Large intestine (tissue), 3 donors: ENCODE results near the gene WWC2. TPM values are rescaled to one million over a fixed set of nuclear protein-coding genes. Genes with fewer than 3 reads are reported as not detected.
"Not testable (repeated sequence)": the region's sequence is repeated elsewhere in the genome, so short reads cannot be mapped to it uniquely, and the experiment has no call there.

Source experiments
- DNase-seq, 2 donors: peaks; one replicate each; pipeline versions ENCODE4 v3.0.0 to v3.0.0-alpha.2; 2013
- H3K27ac ChIP-seq: one replicate; pipeline ENCODE4 v1.5.1; 2013; ENCODE audit warnings: low read length
- H3K27me3 ChIP-seq: 2 replicates; pipeline ENCODE4 v1.6.1; 2013; ENCODE audit warnings: low read length; ENCODE audit not compliant: control insufficient read depth, insufficient read depth
- H3K36me3 ChIP-seq: 2 replicates; pipeline ENCODE4 v1.6.1; 2013; ENCODE audit warnings: low read length; ENCODE audit not compliant: control insufficient read depth, insufficient read depth
- H3K4me1 ChIP-seq: one replicate; pipeline ENCODE4 v1.6.1; 2013; ENCODE audit warnings: low read length; ENCODE audit not compliant: control insufficient read depth, insufficient read depth
- H3K4me3 ChIP-seq: one replicate; pipeline ENCODE4 v1.5.1; 2013; ENCODE audit warnings: low read length
- H3K9me3 ChIP-seq: one replicate; pipeline ENCODE4 v1.6.1; 2013; ENCODE audit warnings: mild to moderate bottlenecking, low read depth, low read length, moderate library complexity; ENCODE audit not compliant: control insufficient read depth
- WGBS: methylation state at CpG from one replicate; pipeline ENCODE4 v1.1.5; 2013; ENCODE audit warnings: low lambda C conversion rate; ENCODE audit not compliant: insufficient coverage; 5-methylcytosine and 5-hydroxymethylcytosine counted together
- polyA plus RNA-seq: library from polyadenylated mRNA; unstranded; fragments of 120-200 nt; gene quantifications from one replicate; pipeline ENCODE4 v1.2.1, GENCODE V29; 2013

Gene WWC2
- polyA plus RNA-seq, 1 donor = 19.7 TPM

- Histone ChIP-seq H3K4me3 (no peak overlapping the region), H3K36me3 (peaks cover 3% of the 10 kb centered on the region), H3K27ac (no peak overlapping the region), H3K4me1 (peaks cover 6% of the 10 kb centered on the region), H3K27me3 (no peaks in the 10 kb centered on the region), H3K9me3 (peaks cover 2% of the 10 kb centered on the region)
- no CpG with 5 or more reads among the region's 5 CpGs for WGBS
- no peak for DNase-seq
Measured at GRCh38 chr4:183321516-183321915, 222.5 kb downstream of the WWC2 start.

DNA sequence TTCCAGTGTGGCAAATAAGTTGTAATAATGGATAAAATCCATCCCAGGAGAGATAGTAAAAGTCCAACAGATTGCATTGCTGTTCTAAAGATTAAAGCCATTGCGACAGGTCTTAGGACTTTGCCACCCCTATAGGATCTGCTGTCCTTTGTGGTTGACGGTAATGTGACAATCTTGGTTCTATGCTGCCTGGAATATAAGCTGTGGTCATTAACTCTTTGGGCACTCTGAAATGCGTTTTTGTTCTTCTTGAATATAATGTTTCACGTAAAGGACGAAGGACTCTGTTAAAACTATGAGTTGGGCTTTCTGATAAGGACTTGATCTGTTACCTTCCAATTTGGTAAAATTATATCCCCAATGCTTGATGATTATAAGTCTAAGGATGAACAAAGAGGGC, 223.3 kb downstream of the WWC2 start, which contains the start of gene CLDN24:
Gene CLDN24, minus strand, starts transcription at position 101 of the 400 bp plus-strand sequence. Its CDS starts 0 bp downstream, at position 101.
- H3K36me3 ChIP-seq = peaks cover 3% of the 10 kb centered on the region
- H3K9me3 ChIP-seq = peaks cover 2% of the 10 kb centered on the region
- 43% methylated on average over 1 of the region's 5 CpGs for WGBS
- H3K27ac ChIP-seq = no peak within 1 kb of the TSS
- no peak within 1 kb of the TSS for H3K4me3 ChIP-seq
- DNase-seq = peak; percentile 29 to 68
- no peaks in the 10 kb centered on the region for H3K27me3 ChIP-seq
- H3K4me1 ChIP-seq = peaks cover 6% of the 10 kb centered on the region

- Histone ChIP-seq H3K27me3 (no peaks in the 10 kb centered on the region), H3K9me3 (peaks cover 2% of the 10 kb centered on the region), H3K36me3 (peaks cover 3% of the 10 kb centered on the region), H3K4me1 (peaks cover 6% of the 10 kb centered on the region), H3K27ac (no peak overlapping the region), H3K4me3 (no peak overlapping the region)
- DNase-seq = no peak
- no CpG with 5 or more reads among the region's 6 CpGs for WGBS
Measured at GRCh38 chr4:183323295-183323694, 224.2 kb downstream of the WWC2 start.

DNA sequence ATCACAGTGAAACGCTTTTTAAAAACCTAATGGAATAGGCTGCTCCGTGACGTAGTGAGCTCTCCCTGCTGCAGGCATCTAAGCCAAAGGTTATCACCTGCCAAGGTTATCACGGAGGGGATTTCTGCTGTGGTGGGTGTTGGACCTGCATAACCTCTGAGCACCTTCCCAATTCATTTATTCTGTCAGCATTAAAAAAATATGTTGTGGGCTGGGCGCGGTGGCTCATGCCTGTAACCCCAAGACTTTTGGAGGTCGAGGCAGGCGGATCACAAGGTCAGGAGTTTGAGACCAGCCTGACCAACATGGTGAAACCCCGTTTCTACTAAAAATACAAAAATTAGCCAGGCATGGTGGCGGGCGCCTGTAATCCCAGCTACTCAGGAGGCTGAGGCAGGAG, 225.0 kb downstream of the WWC2 start:
- H3K27me3 ChIP-seq, H3K4me1 ChIP-seq, DNase-seq, H3K9me3 ChIP-seq, H3K27ac ChIP-seq, H3K36me3 ChIP-seq, H3K4me3 ChIP-seq: not testable (repeated sequence)
- WGBS = no CpG with 5 or more reads among the region's 11 CpGs

DNA sequence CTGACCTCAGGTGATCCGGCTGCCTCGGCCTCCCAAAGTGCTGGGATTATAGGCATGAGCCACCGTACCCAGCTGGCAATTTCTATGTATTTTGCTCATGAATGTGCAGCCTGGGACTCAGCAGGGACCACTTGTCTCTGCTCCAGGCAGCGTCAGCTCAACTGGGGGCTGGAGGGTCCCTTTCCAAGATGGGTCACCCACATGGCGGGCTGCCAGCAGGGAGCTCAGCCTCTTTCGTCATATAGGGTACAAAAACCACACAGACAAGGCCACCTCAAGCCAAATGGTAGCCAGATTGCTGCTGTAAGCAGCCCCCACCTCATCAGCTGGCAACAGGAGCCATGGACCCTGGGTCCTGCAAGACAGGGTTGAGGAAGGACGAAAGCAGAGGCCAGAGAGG, 225.6 kb downstream of the WWC2 start:
- Histone ChIP-seq H3K36me3 (no peaks in the 10 kb centered on the region), H3K27me3 (no peaks in the 10 kb centered on the region), H3K27ac (no peak overlapping the region), H3K9me3 (peaks cover 2% of the 10 kb centered on the region), H3K4me1 (peaks cover 6% of the 10 kb centered on the region), H3K4me3 (no peak overlapping the region)
- WGBS = no CpG with 5 or more reads among the region's 7 CpGs
- no peak for DNase-seq

DNA sequence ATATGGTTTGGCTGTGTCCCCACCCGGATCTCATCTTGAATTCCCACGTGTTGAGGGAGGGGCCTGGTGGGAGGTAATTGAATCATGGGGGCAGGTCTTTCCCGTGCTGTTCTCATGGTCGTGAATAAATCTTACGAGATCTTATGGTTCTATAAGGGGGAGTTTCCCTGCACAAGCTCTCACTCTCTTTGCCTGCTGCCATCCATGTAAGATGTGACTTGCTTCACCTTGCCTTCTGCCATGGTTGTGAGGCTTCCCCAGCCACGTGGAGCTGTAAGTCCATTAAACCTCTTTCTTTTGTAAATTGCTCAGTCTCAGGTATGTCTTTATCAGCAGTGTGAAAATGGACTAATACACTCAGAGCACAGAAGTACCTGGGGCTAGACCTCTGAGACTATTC, 227.3 kb downstream of the WWC2 start:
- not testable (repeated sequence) for H3K27ac ChIP-seq, H3K4me3 ChIP-seq, DNase-seq, H3K9me3 ChIP-seq, H3K36me3 ChIP-seq, H3K4me1 ChIP-seq, H3K27me3 ChIP-seq
- WGBS = no CpG with 5 or more reads among the region's 6 CpGs

GRCh38 chr4:183326853-183327252, 227.8 kb downstream of the WWC2 start:
- no peak for DNase-seq
- no peak overlapping the region for H3K4me3 ChIP-seq
- no CpG with 5 or more reads among the region's 2 CpGs for WGBS
- no peaks in the 10 kb centered on the region for H3K27me3 ChIP-seq
- no peaks in the 10 kb centered on the region for H3K4me1 ChIP-seq
- H3K36me3 ChIP-seq = no peaks in the 10 kb centered on the region
- H3K27ac ChIP-seq = no peak overlapping the region
- H3K9me3 ChIP-seq = peaks cover 2% of the 10 kb centered on the region

DNA sequence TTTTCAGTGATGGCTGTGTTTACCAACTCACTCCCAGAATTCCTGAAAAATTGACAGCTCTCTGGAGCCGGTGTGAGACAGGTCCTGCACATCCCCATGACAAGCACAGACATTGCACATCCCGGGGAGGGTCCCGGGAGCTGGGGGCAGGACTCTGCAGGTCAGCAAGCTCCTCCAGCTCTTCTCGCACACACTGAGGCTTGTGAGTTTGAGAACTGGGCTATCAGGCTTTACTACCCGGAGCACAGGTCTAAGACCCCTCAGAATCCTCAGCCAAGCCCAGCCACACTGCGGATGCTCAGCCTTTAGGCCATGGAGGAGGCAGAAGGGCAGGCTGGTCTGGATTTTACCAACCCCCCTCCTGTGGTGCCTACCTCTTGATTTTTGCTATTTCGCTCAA, 228.8 kb downstream of the WWC2 start:
- H3K36me3 ChIP-seq = no peaks in the 10 kb centered on the region
- H3K9me3 ChIP-seq = peaks cover 2% of the 10 kb centered on the region
- no CpG with 5 or more reads among the region's 7 CpGs for WGBS
- DNase-seq = no peak
- H3K4me1 ChIP-seq = no peaks in the 10 kb centered on the region
- no peak overlapping the region for H3K27ac ChIP-seq
- no peak overlapping the region for H3K4me3 ChIP-seq
- H3K27me3 ChIP-seq = no peaks in the 10 kb centered on the region

DNA sequence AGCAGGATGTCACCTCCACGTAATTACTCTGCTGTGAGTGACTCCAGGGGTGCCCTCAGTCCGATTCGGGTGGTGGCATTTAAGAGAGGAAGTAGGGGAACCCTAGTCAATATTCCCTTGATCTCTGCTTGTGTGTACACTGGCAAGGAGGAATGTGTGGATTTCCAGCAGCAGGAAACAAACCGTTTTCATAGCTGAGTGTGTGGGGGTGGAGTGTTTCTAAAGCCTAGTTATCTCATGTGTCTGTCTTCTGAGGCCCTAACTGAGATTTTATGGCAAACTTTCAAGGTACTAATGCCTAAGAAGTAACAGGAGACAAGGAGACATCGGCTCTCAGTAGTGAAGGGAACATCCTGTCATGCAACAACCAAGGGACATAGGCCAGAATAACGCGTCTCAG, 229.8 kb downstream of the WWC2 start:
- Histone ChIP-seq H3K27me3 (no peaks in the 10 kb centered on the region), H3K4me1 (peaks cover 1% of the 10 kb centered on the region), H3K27ac (no peak overlapping the region), H3K9me3 (peaks cover 2% of the 10 kb centered on the region), H3K4me3 (no peak overlapping the region), H3K36me3 (no peaks in the 10 kb centered on the region)
- 79% methylated on average over 3 of the region's 7 CpGs for WGBS
- no peak for DNase-seq

DNA sequence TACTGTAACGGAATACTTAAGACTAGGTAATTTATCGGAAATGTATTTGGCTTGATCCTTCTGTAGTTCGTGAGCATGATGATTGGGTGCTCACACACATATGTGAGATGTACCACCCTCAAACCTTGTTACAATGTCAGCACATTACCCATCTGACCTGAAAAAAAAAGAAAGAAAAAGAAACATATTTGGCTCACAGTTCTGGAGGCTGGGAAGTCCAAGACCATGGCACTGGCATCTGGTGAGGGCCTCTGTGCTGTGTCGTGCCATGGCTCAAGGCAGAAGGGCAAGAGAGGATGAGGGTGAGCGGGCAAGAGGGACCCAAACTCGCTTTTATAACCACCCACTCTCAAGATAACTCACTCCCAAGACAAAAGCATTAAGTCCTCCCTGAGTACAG, 230.2 kb downstream of the WWC2 start:
- H3K4me1 ChIP-seq = peaks cover 4% of the 10 kb centered on the region
- DNase-seq = no peak
- WGBS = no CpG with 5 or more reads among the region's 6 CpGs
- no peaks in the 10 kb centered on the region for H3K36me3 ChIP-seq
- H3K4me3 ChIP-seq = no peak overlapping the region
- peaks cover 2% of the 10 kb centered on the region for H3K9me3 ChIP-seq
- H3K27me3 ChIP-seq = no peaks in the 10 kb centered on the region
- H3K27ac ChIP-seq = no peak overlapping the region

- Histone ChIP-seq H3K9me3 (peaks cover 2% of the 10 kb centered on the region), H3K36me3 (no peaks in the 10 kb centered on the region), H3K27me3 (no peaks in the 10 kb centered on the region), H3K27ac (no peak overlapping the region), H3K4me3 (no peak overlapping the region), H3K4me1 (peaks cover 4% of the 10 kb centered on the region)
- 100% methylated on average over 1 of the region's 10 CpGs for WGBS
- no peak for DNase-seq
Measured at GRCh38 chr4:183329954-183330742, 231.1 kb downstream of the WWC2 start.
